WTC11 (cell line): ENCODE data around the gene MIPEP. TPM values are rescaled to one million over a fixed set of nuclear protein-coding genes. Genes with fewer than 3 reads are reported as not detected.

ENCODE experiments used
- ATAC-seq: fragments of 200-7000 bp; cut with Tn5 transposase; 2 replicates; pipeline ENCODE4 v1.10.0; 2021; ENCODE audit warnings: mild to moderate bottlenecking, moderate library complexity
- CTCF ChIA-PET: fragments of 300-600 bp; sonication (Branson Sonifier 250); formaldehyde crosslinking; loops from one replicate; lab custom pipeline; 2021; ENCODE audit warnings: antibody characterized with exemption; lab: Charles Lee
- POLR2A ChIA-PET: fragments of 350-600 bp; sonication (Branson Sonifier 250); formaldehyde crosslinking; loops from one replicate; lab custom pipeline; 2021; ENCODE audit warnings: antibody characterized with exemption; lab: Charles Lee
- DNase-seq: peaks from one replicate; pipeline ENCODE4 v3.0.0; 2021; ENCODE audit warnings: low spot score
- H3K27ac Mint-ChIP-seq: 2 replicates; pipeline ENCODE4 v1.8.0; 2021; ENCODE audit warnings: mixed read lengths
- H3K27me3 Mint-ChIP-seq: 2 replicates; pipeline ENCODE4 v1.8.0; 2021; ENCODE audit warnings: low read depth, mild to moderate bottlenecking, moderate library complexity, mixed read lengths
- H3K36me3 Mint-ChIP-seq: 2 replicates; pipeline ENCODE4 v1.8.0; 2021; ENCODE audit warnings: mixed read lengths
- H3K4me1 Mint-ChIP-seq: 2 replicates; pipeline ENCODE4 v1.8.0; 2022; ENCODE audit warnings: mixed read lengths
- H3K4me3 Mint-ChIP-seq: 2 replicates; pipeline ENCODE4 v1.8.0; 2021; ENCODE audit warnings: mild to moderate bottlenecking, moderate library complexity, mixed read lengths
- H3K9me3 Mint-ChIP-seq: 2 replicates; pipeline ENCODE4 v1.8.0; 2021; ENCODE audit warnings: mixed read lengths
- ELF4 ChIP-seq: sonication (generic); formaldehyde crosslinking; IDR thresholded peaks from 2 replicates; pipeline ENCODE4 v1.8.1; 2022; ENCODE audit warnings: low read depth, mild to moderate bottlenecking, moderate library complexity, missing genetic modification reagents
- FOXP1 ChIP-seq: sonication (generic); formaldehyde crosslinking; IDR thresholded peaks from 2 replicates; pipeline ENCODE4 v1.8.0; 2022; ENCODE audit warnings: missing genetic modification reagents, mild to moderate bottlenecking, moderate library complexity, borderline replicate concordance
- GABPB1 ChIP-seq: sonication (generic); formaldehyde crosslinking; IDR thresholded peaks from 2 replicates; pipeline ENCODE4 v1.8.1; 2023; ENCODE audit warnings: mild to moderate bottlenecking, missing genetic modification reagents
- IRF2 ChIP-seq: sonication (generic); formaldehyde crosslinking; IDR thresholded peaks from 2 replicates; pipeline ENCODE4 v1.8.0; 2022; ENCODE audit warnings: low read depth, missing genetic modification reagents, borderline replicate concordance
- NFE2L1 ChIP-seq: sonication (generic); formaldehyde crosslinking; IDR thresholded peaks from 2 replicates; pipeline ENCODE4 v1.8.1; 2023; ENCODE audit warnings: missing genetic modification reagents
- NR1H2 ChIP-seq: sonication (generic); formaldehyde crosslinking; IDR thresholded peaks from 2 replicates; pipeline ENCODE4 v1.9.0; 2021; ENCODE audit warnings: mild to moderate bottlenecking, moderate library complexity, missing genetic modification reagents
- NR3C1 ChIP-seq: sonication (generic); formaldehyde crosslinking; conservative IDR thresholded peaks from 2 replicates; pipeline ENCODE4 v1.8.1; 2023; ENCODE audit warnings: low read depth, mild to moderate bottlenecking, missing genetic modification reagents
- PRRX2 ChIP-seq: fragments of 250-450 bp; sonication (Bioruptor Pico); IDR thresholded peaks from 2 replicates; pipeline ENCODE4 v1.8.0; 2021; ENCODE audit warnings: mild to moderate bottlenecking
- RELA ChIP-seq: sonication (generic); formaldehyde crosslinking; IDR thresholded peaks from 2 replicates; pipeline ENCODE4 v1.8.1; 2022; ENCODE audit warnings: missing genetic modification reagents, mild to moderate bottlenecking, borderline replicate concordance
- SOX15 ChIP-seq: fragments of 250-450 bp; sonication (Bioruptor Pico); IDR thresholded peaks from 2 replicates; pipeline ENCODE4 v1.9.0; 2021; ENCODE audit warnings: mild to moderate bottlenecking
- SP1 ChIP-seq: sonication (generic); formaldehyde crosslinking; conservative IDR thresholded peaks from 2 replicates; pipeline ENCODE4 v1.8.1; 2022; ENCODE audit warnings: missing genetic modification reagents
- TCF7 ChIP-seq: sonication (generic); formaldehyde crosslinking; IDR thresholded peaks from 2 replicates; pipeline ENCODE4 v1.8.0; 2022; ENCODE audit warnings: mild to moderate bottlenecking, low read depth, missing genetic modification reagents, moderate library complexity
- ZNF263 ChIP-seq: sonication (generic); formaldehyde crosslinking; IDR thresholded peaks from 2 replicates; pipeline ENCODE4 v1.8.1; 2022; ENCODE audit warnings: low read depth, mild to moderate bottlenecking, moderate library complexity, missing genetic modification reagents
- ZNF317 ChIP-seq: sonication (generic); formaldehyde crosslinking; IDR thresholded peaks from 2 replicates; pipeline ENCODE4 v1.8.1; 2023; ENCODE audit warnings: low read depth, mild to moderate bottlenecking, moderate library complexity, missing genetic modification reagents, borderline replicate concordance
- ZNF423 ChIP-seq: fragments of 250-450 bp; sonication (Bioruptor Pico); IDR thresholded peaks from 2 replicates; pipeline ENCODE4 v2.1.2; 2022; ENCODE audit warnings: mild to moderate bottlenecking, moderate library complexity
- total RNA-seq: library from RNA; stranded (reverse); gene quantifications from 3 replicates; pipeline ENCODE4 v1.2.3, GENCODE V29; 2021
- TF ChIP-seq, protein P1 (sequence below): sonication (generic); formaldehyde crosslinking; IDR thresholded peaks from 2 replicates; pipeline ENCODE4 v1.8.1; 2023; ENCODE audit warnings: mild to moderate bottlenecking, missing genetic modification reagents, moderate library complexity
- TF ChIP-seq, protein P2 (sequence below): fragments of 200-600 bp; IDR thresholded peaks from 2 replicates; pipeline ENCODE4 v1.8.0; 2022; ENCODE audit warnings: antibody characterized with exemption
- TF ChIP-seq, protein P3 (sequence below): sonication (generic); formaldehyde crosslinking; IDR thresholded peaks from 2 replicates; pipeline ENCODE4 v1.8.0; 2022; ENCODE audit warnings: mild to moderate bottlenecking, missing genetic modification reagents
- TF ChIP-seq, protein P4 (sequence below): sonication (generic); formaldehyde crosslinking; conservative IDR thresholded peaks from 2 replicates; pipeline ENCODE4 v1.8.1; 2023; ENCODE audit warnings: mild to moderate bottlenecking, low read depth, missing genetic modification reagents, moderate library complexity
- TF ChIP-seq, protein P5 (sequence below): fragments of 250-450 bp; sonication (Bioruptor Pico); IDR thresholded peaks from 2 replicates; pipeline ENCODE4 v2.1.2; 2022; ENCODE audit warnings: mild to moderate bottlenecking, moderate library complexity
- TF ChIP-seq, protein P6 (sequence below): sonication (generic); formaldehyde crosslinking; IDR thresholded peaks from 2 replicates; pipeline ENCODE4 v1.8.0; 2023; ENCODE audit warnings: missing genetic modification reagents
- TF ChIP-seq, protein P7 (sequence below): sonication (generic); formaldehyde crosslinking; IDR thresholded peaks from 2 replicates; pipeline ENCODE4 v1.8.1; 2022; ENCODE audit warnings: missing genetic modification reagents, borderline replicate concordance

MIPEP gene
- total RNA-seq, 1 experiment from 2014 or later = 30.5 TPM

DNA sequence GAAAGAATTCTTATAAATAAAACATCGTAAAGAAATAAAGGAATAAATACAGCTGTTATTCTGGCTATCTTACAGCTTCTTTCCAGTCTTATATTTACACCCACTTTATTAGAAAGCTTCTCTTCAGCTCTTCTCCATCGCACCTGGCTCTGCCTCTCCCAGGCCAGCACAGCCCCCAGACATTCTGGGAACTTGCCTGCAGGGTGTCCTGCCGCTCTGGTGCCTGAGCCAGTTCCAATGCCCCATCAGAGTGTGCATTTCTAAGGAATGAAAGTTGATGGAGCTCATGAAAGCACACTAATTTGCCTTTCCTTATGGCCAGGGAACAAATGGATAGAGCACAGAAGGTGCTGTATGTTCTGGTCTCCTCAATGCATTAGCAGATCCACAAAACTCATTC lies 68.7 kb downstream of the MIPEP start:
- Mint-ChIP-seq H3K4me3 (no peak overlapping the region), H3K27me3 (no peaks in the 10 kb centered on the region), H3K9me3 (no peaks in the 10 kb centered on the region), H3K4me1 (no peaks in the 10 kb centered on the region; the same call in 1 of the 2 replicates)
- DNase-seq (no peak), ATAC-seq (no peak)
- TF ChIP-seq, protein P1, sequence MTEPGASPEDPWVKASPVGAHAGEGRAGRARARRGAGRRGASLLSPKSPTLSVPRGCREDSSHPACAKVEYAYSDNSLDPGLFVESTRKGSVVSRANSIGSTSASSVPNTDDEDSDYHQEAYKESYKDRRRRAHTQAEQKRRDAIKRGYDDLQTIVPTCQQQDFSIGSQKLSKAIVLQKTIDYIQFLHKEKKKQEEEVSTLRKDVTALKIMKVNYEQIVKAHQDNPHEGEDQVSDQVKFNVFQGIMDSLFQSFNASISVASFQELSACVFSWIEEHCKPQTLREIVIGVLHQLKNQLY (CRISPR knock-in tag) = no peak
- TF ChIP-seq TCF7 (CRISPR knock-in tag) = no peak
- no peak for TF ChIP-seq ZNF423 (CRISPR knock-in tag)
- no peak for TF ChIP-seq ZNF263 (CRISPR knock-in tag)
- TF ChIP-seq, all 79 proteins: peak for 0
- H3K27ac Mint-ChIP-seq = no peak overlapping the region
- ChIA-PET CTCF (interaction anchor here (1.1 to 1.2 kb wide), 2 partner anchors 101 to 200 kb away, joined by 3 read pairs; no protein-coding TSS in a partner anchor), POLR2A (no interaction called here)
- no peaks in the 10 kb centered on the region for H3K36me3 Mint-ChIP-seq

DNA sequence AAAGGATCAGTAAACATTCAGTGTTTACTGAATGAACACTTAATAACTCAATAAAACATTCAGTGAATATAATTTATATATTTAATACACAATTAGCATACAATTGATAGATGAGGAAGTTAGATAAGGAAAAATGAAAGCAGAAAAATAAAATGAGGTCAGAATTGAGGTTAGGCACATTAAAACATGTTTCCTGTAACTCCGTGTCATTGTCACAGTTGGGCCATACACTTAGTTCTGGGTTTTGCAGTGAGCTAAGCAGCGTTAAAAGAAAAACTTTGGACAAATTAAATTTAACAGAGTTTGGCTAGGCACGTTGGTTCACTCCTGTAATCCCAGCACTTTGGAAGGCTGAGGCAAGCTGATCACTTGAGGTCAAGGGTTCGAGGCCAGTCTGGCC lies 71.4 kb downstream of the MIPEP start:
- H3K4me1 Mint-ChIP-seq = no peaks in the 10 kb centered on the region; the same call in 1 of the 2 replicates
- DNase-seq (no peak), ATAC-seq (no peak)
- H3K9me3 Mint-ChIP-seq = no peaks in the 10 kb centered on the region
- POLR2A ChIA-PET = no interaction called here
- H3K4me3 Mint-ChIP-seq = no peak overlapping the region
- no peak overlapping the region for H3K27ac Mint-ChIP-seq
- H3K36me3 Mint-ChIP-seq = no peaks in the 10 kb centered on the region
- no peak for TF ChIP-seq TCF7 (CRISPR knock-in tag)
- no peak for TF ChIP-seq ELF4 (CRISPR knock-in tag)
- TF ChIP-seq, protein P2, sequence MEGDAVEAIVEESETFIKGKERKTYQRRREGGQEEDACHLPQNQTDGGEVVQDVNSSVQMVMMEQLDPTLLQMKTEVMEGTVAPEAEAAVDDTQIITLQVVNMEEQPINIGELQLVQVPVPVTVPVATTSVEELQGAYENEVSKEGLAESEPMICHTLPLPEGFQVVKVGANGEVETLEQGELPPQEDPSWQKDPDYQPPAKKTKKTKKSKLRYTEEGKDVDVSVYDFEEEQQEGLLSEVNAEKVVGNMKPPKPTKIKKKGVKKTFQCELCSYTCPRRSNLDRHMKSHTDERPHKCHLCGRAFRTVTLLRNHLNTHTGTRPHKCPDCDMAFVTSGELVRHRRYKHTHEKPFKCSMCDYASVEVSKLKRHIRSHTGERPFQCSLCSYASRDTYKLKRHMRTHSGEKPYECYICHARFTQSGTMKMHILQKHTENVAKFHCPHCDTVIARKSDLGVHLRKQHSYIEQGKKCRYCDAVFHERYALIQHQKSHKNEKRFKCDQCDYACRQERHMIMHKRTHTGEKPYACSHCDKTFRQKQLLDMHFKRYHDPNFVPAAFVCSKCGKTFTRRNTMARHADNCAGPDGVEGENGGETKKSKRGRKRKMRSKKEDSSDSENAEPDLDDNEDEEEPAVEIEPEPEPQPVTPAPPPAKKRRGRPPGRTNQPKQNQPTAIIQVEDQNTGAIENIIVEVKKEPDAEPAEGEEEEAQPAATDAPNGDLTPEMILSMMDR = no peak
- TF ChIP-seq SOX15 = no peak
- no peak for TF ChIP-seq NFE2L1 (CRISPR knock-in tag)
- TF ChIP-seq IRF2 = no peak
- no peak for TF ChIP-seq GABPB1 (CRISPR knock-in tag)
- TF ChIP-seq NR3C1 (CRISPR knock-in tag) = no peak
- TF ChIP-seq, protein P3, sequence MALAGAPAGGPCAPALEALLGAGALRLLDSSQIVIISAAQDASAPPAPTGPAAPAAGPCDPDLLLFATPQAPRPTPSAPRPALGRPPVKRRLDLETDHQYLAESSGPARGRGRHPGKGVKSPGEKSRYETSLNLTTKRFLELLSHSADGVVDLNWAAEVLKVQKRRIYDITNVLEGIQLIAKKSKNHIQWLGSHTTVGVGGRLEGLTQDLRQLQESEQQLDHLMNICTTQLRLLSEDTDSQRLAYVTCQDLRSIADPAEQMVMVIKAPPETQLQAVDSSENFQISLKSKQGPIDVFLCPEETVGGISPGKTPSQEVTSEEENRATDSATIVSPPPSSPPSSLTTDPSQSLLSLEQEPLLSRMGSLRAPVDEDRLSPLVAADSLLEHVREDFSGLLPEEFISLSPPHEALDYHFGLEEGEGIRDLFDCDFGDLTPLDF (CRISPR knock-in tag) = no peak
- TF ChIP-seq, protein P4, sequence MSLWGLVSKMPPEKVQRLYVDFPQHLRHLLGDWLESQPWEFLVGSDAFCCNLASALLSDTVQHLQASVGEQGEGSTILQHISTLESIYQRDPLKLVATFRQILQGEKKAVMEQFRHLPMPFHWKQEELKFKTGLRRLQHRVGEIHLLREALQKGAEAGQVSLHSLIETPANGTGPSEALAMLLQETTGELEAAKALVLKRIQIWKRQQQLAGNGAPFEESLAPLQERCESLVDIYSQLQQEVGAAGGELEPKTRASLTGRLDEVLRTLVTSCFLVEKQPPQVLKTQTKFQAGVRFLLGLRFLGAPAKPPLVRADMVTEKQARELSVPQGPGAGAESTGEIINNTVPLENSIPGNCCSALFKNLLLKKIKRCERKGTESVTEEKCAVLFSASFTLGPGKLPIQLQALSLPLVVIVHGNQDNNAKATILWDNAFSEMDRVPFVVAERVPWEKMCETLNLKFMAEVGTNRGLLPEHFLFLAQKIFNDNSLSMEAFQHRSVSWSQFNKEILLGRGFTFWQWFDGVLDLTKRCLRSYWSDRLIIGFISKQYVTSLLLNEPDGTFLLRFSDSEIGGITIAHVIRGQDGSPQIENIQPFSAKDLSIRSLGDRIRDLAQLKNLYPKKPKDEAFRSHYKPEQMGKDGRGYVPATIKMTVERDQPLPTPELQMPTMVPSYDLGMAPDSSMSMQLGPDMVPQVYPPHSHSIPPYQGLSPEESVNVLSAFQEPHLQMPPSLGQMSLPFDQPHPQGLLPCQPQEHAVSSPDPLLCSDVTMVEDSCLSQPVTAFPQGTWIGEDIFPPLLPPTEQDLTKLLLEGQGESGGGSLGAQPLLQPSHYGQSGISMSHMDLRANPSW (CRISPR knock-in tag) = no peak
- TF ChIP-seq, protein P5, sequence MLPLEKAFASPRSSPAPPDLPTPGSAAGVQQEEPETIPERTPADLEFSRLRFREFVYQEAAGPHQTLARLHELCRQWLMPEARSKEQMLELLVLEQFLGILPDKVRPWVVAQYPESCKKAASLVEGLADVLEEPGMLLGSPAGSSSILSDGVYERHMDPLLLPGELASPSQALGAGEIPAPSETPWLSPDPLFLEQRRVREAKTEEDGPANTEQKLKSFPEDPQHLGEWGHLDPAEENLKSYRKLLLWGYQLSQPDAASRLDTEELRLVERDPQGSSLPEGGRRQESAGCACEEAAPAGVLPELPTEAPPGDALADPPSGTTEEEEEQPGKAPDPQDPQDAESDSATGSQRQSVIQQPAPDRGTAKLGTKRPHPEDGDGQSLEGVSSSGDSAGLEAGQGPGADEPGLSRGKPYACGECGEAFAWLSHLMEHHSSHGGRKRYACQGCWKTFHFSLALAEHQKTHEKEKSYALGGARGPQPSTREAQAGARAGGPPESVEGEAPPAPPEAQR (CRISPR knock-in tag) = no peak
- no peak for TF ChIP-seq FOXP1 (CRISPR knock-in tag)
- no peak for TF ChIP-seq SP1
- no peak for TF ChIP-seq NR1H2
- TF ChIP-seq, protein P6, sequence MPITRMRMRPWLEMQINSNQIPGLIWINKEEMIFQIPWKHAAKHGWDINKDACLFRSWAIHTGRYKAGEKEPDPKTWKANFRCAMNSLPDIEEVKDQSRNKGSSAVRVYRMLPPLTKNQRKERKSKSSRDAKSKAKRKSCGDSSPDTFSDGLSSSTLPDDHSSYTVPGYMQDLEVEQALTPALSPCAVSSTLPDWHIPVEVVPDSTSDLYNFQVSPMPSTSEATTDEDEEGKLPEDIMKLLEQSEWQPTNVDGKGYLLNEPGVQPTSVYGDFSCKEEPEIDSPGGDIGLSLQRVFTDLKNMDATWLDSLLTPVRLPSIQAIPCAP (CRISPR knock-in tag) = no peak
- no peak for TF ChIP-seq PRRX2 (CRISPR knock-in tag)
- TF ChIP-seq, protein P7, sequence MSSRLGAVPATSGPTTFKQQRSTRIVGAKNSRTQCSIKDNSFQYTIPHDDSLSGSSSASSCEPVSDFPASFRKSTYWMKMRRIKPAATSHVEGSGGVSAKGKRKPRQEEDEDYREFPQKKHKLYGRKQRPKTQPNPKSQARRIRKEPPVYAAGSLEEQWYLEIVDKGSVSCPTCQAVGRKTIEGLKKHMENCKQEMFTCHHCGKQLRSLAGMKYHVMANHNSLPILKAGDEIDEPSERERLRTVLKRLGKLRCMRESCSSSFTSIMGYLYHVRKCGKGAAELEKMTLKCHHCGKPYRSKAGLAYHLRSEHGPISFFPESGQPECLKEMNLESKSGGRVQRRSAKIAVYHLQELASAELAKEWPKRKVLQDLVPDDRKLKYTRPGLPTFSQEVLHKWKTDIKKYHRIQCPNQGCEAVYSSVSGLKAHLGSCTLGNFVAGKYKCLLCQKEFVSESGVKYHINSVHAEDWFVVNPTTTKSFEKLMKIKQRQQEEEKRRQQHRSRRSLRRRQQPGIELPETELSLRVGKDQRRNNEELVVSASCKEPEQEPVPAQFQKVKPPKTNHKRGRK = no peak
- no peak for TF ChIP-seq ZNF317 (CRISPR knock-in tag)
- TF ChIP-seq RELA (CRISPR knock-in tag) = no peak
- CTCF ChIA-PET = no interaction called here
- no peaks in the 10 kb centered on the region for H3K27me3 Mint-ChIP-seq
